HepG2 (cell line): ENCODE measurements around the gene LIME1. TPM values are rescaled to one million over a fixed set of nuclear protein-coding genes. Genes with fewer than 3 reads are reported as not detected.

Source experiments
- FOXM1 ChIP-seq: sonication (generic); formaldehyde crosslinking; IDR thresholded peaks from 2 replicates; pipeline ENCODE4 v1.5.0; 2020; ENCODE audit warnings: missing genetic modification reagents
- FOXO1 ChIP-seq: sonication (generic); formaldehyde crosslinking; IDR thresholded peaks from 2 replicates; pipeline ENCODE4 v1.4.0; 2020; ENCODE audit warnings: missing genetic modification reagents
- HDAC1 ChIP-seq: sonication (generic); formaldehyde crosslinking; IDR thresholded peaks from 2 replicates; pipeline ENCODE4 v1.5.1; 2020; ENCODE audit warnings: mild to moderate bottlenecking, missing genetic modification reagents
- MED1 ChIP-seq: sonication (generic); formaldehyde crosslinking; IDR thresholded peaks from 2 replicates; pipeline ENCODE4 v1.4.0; 2020; ENCODE audit warnings: missing genetic modification reagents
- PAX8 ChIP-seq: sonication (generic); formaldehyde crosslinking; IDR thresholded peaks from 2 replicates; pipeline ENCODE4 v1.8.0; 2022; ENCODE audit warnings: mild to moderate bottlenecking, missing genetic modification reagents, borderline replicate concordance
- PHF21A ChIP-seq: sonication (generic); formaldehyde crosslinking; IDR thresholded peaks from 2 replicates; pipeline ENCODE4 v1.5.0; 2020; ENCODE audit warnings: mild to moderate bottlenecking, missing genetic modification reagents
- YEATS4 ChIP-seq: sonication (generic); formaldehyde crosslinking; IDR thresholded peaks from 2 replicates; pipeline ENCODE4 v1.4.0; 2020; ENCODE audit warnings: missing genetic modification reagents, borderline replicate concordance
- ZNF7 ChIP-seq: IDR thresholded peaks from 2 replicates; pipeline ENCODE4 v1.6.1; 2016; ENCODE audit warnings: missing biosample characterization, missing genetic modification reagents
- ZNF781 ChIP-seq: sonication (generic); formaldehyde crosslinking; IDR thresholded peaks from 2 replicates; pipeline ENCODE4 v1.5.1; 2020; ENCODE audit warnings: borderline replicate concordance, mild to moderate bottlenecking, missing genetic modification reagents; ENCODE audit errors: not compliant biosample characterization
- polyA plus RNA-seq, 8 experiments: library from polyadenylated mRNA; depleted of rRNA in 3 of 8; stranded (reverse) in 7 of 8; unstranded in 1 of 8; fragments of >200 nt; fragmentation: Illumina TruSeq in 4 of 8; extraction: Trizol in 4 of 8; gene quantifications; 2 replicates each; pipeline versions ENCODE4 v1.2.1 to v1.2.3, GENCODE V29; 2011 to 2016; ENCODE audit warnings: low read depth in 4 of 8, missing spikeins in 1 of 8, mixed read lengths in 1 of 8; ENCODE audit not compliant: insufficient read depth in 1 of 8
- total RNA-seq, 5 experiments: library from RNA; depleted of rRNA; stranded (reverse); fragments of >200 nt; fragmentation: Illumina TruSeq; extraction: Trizol; gene quantifications; 2 replicates each; pipeline ENCODE4 v1.2.3, GENCODE V29; 2016; ENCODE audit warnings: low read depth in 1 of 5
- TF ChIP-seq, protein P1 (sequence below): sonication (generic); formaldehyde crosslinking; IDR thresholded peaks from 2 replicates; pipeline ENCODE4 v1.8.1; 2023; ENCODE audit warnings: mild to moderate bottlenecking, moderate library complexity, missing genetic modification reagents
- TF ChIP-seq, protein P2 (sequence below): sonication (generic); formaldehyde crosslinking; IDR thresholded peaks from 2 replicates; pipeline ENCODE4 v1.4.0; 2020; ENCODE audit warnings: missing genetic modification reagents

Gene LIME1
- total and polyA plus RNA-seq, 2 of the 13 experiments (the other 11 are each of a cell fraction or from before 2014, with no cell fraction given): 13.0 to 61.5 TPM

DNA sequence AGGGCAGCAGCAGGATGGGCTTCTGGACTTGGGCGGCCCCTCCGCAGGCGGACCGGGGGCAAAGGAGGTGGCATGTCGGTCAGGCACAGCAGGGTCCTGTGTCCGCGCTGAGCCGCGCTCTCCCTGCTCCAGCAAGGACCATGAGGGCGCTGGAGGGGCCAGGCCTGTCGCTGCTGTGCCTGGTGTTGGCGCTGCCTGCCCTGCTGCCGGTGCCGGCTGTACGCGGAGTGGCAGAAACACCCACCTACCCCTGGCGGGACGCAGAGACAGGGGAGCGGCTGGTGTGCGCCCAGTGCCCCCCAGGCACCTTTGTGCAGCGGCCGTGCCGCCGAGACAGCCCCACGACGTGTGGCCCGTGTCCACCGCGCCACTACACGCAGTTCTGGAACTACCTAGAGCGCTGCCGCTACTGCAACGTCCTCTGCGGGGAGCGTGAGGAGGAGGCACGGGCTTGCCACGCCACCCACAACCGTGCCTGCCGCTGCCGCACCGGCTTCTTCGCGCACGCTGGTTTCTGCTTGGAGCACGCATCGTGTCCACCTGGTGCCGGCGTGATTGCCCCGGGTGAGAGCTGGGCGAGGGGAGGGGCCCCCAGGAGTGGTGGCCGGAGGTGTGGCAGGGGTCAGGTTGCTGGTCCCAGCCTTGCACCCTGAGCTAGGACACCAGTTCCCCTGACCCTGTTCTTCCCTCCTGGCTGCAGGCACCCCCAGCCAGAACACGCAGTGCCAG is 39.7 kb upstream of the LIME1 start, which contains the start of gene TNFRSF6B (continued):
- TF ChIP-seq MED1 (0 out of 2 replicates have a peak, but pooled peaks have one; percentile 38), HDAC1 (CRISPR knock-in tag) (no peak), ZNF7 (no peak), FOXO1 (no peak), PAX8 (CRISPR knock-in tag) (no peak), YEATS4 (CRISPR knock-in tag) (peak; percentile 38; the same call in 1 of the 2 replicates), ZNF781 (peak; percentile 54), FOXM1 (CRISPR knock-in tag) (no peak), PHF21A (CRISPR knock-in tag) (no peak)
- TF ChIP-seq, protein P1, sequence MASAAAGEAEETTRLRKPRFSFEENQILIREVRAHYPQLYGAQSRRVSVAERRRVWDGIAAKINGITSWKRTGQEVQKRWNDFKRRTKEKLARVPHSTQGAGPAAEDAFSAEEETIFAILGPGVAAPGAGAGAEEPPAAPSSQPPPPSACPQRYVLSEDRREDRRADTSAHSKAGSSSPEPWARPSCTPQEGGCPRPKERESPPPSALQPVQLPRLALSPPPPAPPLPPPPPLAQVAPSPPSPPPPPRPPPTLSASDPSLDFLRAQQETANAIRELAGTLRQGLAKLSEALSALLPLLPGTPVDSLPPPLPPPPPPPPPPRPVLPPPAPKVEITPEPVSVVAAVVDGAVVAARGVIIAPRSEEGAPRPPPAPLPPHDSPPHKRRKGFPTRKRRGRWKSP (CRISPR knock-in tag): 0 out of 2 replicates have a peak, but pooled peaks have one; percentile 14
- TF ChIP-seq, protein P2, sequence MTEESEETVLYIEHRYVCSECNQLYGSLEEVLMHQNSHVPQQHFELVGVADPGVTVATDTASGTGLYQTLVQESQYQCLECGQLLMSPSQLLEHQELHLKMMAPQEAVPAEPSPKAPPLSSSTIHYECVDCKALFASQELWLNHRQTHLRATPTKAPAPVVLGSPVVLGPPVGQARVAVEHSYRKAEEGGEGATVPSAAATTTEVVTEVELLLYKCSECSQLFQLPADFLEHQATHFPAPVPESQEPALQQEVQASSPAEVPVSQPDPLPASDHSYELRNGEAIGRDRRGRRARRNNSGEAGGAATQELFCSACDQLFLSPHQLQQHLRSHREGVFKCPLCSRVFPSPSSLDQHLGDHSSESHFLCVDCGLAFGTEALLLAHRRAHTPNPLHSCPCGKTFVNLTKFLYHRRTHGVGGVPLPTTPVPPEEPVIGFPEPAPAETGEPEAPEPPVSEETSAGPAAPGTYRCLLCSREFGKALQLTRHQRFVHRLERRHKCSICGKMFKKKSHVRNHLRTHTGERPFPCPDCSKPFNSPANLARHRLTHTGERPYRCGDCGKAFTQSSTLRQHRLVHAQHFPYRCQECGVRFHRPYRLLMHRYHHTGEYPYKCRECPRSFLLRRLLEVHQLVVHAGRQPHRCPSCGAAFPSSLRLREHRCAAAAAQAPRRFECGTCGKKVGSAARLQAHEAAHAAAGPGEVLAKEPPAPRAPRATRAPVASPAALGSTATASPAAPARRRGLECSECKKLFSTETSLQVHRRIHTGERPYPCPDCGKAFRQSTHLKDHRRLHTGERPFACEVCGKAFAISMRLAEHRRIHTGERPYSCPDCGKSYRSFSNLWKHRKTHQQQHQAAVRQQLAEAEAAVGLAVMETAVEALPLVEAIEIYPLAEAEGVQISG (CRISPR knock-in tag): peak; percentile 24
